ENCODE measurements around the gene EMC6. TPM values are rescaled to one million over a fixed set of nuclear protein-coding genes. Genes with fewer than 3 reads are reported as not detected.
"Not testable (repeated sequence)": the region's sequence is repeated elsewhere in the genome, so short reads cannot be mapped to it uniquely, and the experiment has no call there.

Gene EMC6
- total RNA-seq, 1 experiment from 2014 or later: 72.2 TPM

DNA sequence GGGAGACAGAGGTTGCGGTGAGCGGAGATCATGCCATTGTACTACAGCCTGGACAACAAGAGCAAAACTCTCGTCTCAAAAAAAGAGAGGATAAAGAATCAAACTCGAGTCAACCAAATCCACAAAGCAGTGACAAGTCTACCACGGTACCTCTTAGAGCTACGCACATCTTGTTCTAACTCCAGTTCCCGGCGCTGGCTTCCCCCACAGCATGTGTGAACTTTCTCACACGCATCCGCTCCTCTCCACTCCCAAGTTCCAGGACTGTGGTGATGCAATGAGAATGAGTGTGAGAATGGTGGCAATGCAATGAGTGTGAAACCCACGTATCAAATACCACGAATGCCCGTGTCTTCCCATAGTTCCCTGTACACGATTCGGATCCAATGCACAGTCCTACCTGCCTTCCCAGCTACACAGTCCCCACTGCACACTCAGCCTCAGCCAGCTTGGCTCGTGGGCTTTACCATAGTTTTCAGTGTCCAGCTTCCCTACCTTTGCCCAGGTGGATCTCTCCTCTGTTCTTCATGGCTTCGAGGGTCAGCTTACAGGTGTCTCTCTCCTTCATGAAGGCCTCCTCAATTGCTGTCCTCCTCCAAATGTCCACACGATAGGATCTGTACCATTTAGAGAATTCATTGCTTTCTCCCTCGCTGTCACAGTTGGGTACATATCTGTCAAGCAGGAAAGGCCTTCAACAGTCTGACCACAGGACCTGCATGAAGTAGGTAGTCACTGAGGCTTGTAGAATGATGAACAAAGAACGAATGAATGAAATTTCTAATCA is 36.5 kb downstream of the EMC6 start:
- no peak overlapping the region for H2BK12ac ChIP-seq (ENCODE audit: insufficient read length, low read depth, low read length)
- H4K91ac ChIP-seq (ENCODE audit: insufficient read length, low read depth, low read length): no peak overlapping the region
- no peaks in the 10 kb centered on the region for H4K20me1 ChIP-seq (ENCODE audit: control insufficient read depth, insufficient read depth, insufficient read length)
- Mint-ChIP-seq H3K27ac (0 out of 7 replicates have a peak overlapping the region, but pooled peaks of 1 of the 3 experiments have one; percentile 10), H3K36me3 (ENCODE audit: insufficient read depth in 1 of 3, low read depth in 3 of 3) (peaks cover 2 to 9% (median 4%) of the 10 kb centered on the region in 3 experiments; a peak in 4 of 7 replicates), H3K4me1 (peaks cover 3 to 11% of the 10 kb centered on the region in 2 experiments; a peak in 2 of 4 replicates), H3K27me3 (ENCODE audit: low read depth) (peaks cover 3% of the 10 kb centered on the region; the same call in 1 of the 2 replicates), H3K4me3 (no peak overlapping the region), H3K9me3 (peaks cover 0 to 3% of the 10 kb centered on the region in 2 experiments; a peak in 2 of 5 replicates)
- H3K79me2 ChIP-seq (ENCODE audit: insufficient read depth, low read length): no peaks in the 10 kb centered on the region
- H3K56ac ChIP-seq (ENCODE audit: insufficient read length, low read depth, low read length): no peak overlapping the region
- no peak overlapping the region for H2BK20ac ChIP-seq (ENCODE audit: low read depth, low read length, poor library complexity, severe bottlenecking)
- no peak overlapping the region for H2AFZ ChIP-seq (ENCODE audit: low read length)
- no peaks in the 10 kb centered on the region for H3K79me1 ChIP-seq (ENCODE audit: insufficient read depth, low read depth, low read length, poor library complexity, severe bottlenecking)
- no CpG with 5 or more reads among the region's 20 CpGs for WGBS (ENCODE audit: extremely low coverage, insufficient read length, low lambda C conversion rate)
- no peak overlapping the region for H2BK15ac ChIP-seq (ENCODE audit: low read depth, low read length)
- TF ChIP-seq, protein P1, sequence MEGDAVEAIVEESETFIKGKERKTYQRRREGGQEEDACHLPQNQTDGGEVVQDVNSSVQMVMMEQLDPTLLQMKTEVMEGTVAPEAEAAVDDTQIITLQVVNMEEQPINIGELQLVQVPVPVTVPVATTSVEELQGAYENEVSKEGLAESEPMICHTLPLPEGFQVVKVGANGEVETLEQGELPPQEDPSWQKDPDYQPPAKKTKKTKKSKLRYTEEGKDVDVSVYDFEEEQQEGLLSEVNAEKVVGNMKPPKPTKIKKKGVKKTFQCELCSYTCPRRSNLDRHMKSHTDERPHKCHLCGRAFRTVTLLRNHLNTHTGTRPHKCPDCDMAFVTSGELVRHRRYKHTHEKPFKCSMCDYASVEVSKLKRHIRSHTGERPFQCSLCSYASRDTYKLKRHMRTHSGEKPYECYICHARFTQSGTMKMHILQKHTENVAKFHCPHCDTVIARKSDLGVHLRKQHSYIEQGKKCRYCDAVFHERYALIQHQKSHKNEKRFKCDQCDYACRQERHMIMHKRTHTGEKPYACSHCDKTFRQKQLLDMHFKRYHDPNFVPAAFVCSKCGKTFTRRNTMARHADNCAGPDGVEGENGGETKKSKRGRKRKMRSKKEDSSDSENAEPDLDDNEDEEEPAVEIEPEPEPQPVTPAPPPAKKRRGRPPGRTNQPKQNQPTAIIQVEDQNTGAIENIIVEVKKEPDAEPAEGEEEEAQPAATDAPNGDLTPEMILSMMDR (conservative IDR thresholded peaks at IDR 0.05): no peak
- no peak overlapping the region for H2AK5ac ChIP-seq (ENCODE audit: insufficient read length, low read length)
- H3K23me2 ChIP-seq (ENCODE audit: insufficient read length, low read depth, low read length, poor library complexity, severe bottlenecking): no peaks in the 10 kb centered on the region
- no peak overlapping the region for H3K4me2 ChIP-seq (ENCODE audit: insufficient read depth, insufficient read length, low read length)
- no peaks in the 10 kb centered on the region for H3K4me1 ChIP-seq (ENCODE audit: insufficient read depth, low read length)
- H3K27me3 ChIP-seq (ENCODE audit: insufficient read depth, low read length): no peaks in the 10 kb centered on the region
- no peak overlapping the region for H4K5ac ChIP-seq (ENCODE audit: insufficient read length, low read depth, low read length)
- no peak overlapping the region for H3K9ac ChIP-seq (ENCODE audit: extremely low read depth, insufficient read length, low read length)
- H3T11ph ChIP-seq (ENCODE audit: low read length): no peak overlapping the region
- no peaks in the 10 kb centered on the region for H3K9me3 ChIP-seq (ENCODE audit: control insufficient read depth, low read depth, low read length)
- no peak overlapping the region for H3K18ac ChIP-seq (ENCODE audit: insufficient read length, low read depth, low read length)
- no peak overlapping the region for H2BK5ac ChIP-seq (ENCODE audit: insufficient read length, low read length)
- H3K27ac ChIP-seq (ENCODE audit: insufficient read length, low read depth, low read length): no peak overlapping the region
- no peak overlapping the region for H2BK120ac ChIP-seq (ENCODE audit: low read depth, low read length, poor library complexity, severe bottlenecking)
- no peak overlapping the region for H3K23ac ChIP-seq (ENCODE audit: insufficient read length, low read depth, low read length)
- no peak overlapping the region for H3K4ac ChIP-seq (ENCODE audit: low read depth, low read length)
- no peak overlapping the region for H4K8ac ChIP-seq (replicated peaks; ENCODE audit: insufficient read length, low read depth, low read length)
- no peak for DNase-seq
- H3K14ac ChIP-seq (ENCODE audit: insufficient read depth, low read length): no peak overlapping the region

DNA sequence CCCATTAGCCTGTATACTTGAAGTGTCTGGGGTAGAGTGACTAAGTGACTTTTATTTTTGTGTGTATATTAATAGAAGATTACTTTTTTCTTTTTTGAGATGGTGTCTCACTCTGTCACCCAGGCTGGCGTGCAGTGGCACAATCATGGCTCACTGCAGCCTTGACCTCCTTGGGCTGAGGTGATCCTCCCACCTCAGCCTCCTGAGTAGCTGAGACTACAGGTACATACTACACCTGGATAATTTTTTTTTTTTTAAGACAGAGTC is 37.0 kb downstream of the EMC6 start:
- not testable (repeated sequence) for H3K4ac ChIP-seq (ENCODE audit: low read depth, low read length); H3K23ac ChIP-seq (ENCODE audit: insufficient read length, low read depth, low read length); H3K27ac Mint-ChIP-seq; H3K36me3 Mint-ChIP-seq (ENCODE audit: insufficient read depth in 1 of 3, low read depth in 3 of 3); H3K18ac ChIP-seq (ENCODE audit: insufficient read length, low read depth, low read length); H3K4me1 Mint-ChIP-seq; H2BK15ac ChIP-seq (ENCODE audit: low read depth, low read length); H4K91ac ChIP-seq (ENCODE audit: insufficient read length, low read depth, low read length); H4K8ac ChIP-seq (replicated peaks; ENCODE audit: insufficient read length, low read depth, low read length); H3K4me3 Mint-ChIP-seq; H2AFZ ChIP-seq (ENCODE audit: low read length); H2BK12ac ChIP-seq (ENCODE audit: insufficient read length, low read depth, low read length); DNase-seq; H4K20me1 ChIP-seq (ENCODE audit: control insufficient read depth, insufficient read depth, insufficient read length); H3K9ac ChIP-seq (ENCODE audit: extremely low read depth, insufficient read length, low read length); H3K9me3 ChIP-seq (ENCODE audit: control insufficient read depth, low read depth, low read length); H4K5ac ChIP-seq (ENCODE audit: insufficient read length, low read depth, low read length); H3K9me3 Mint-ChIP-seq; H3K4me2 ChIP-seq (ENCODE audit: insufficient read depth, insufficient read length, low read length); H3K27me3 ChIP-seq (ENCODE audit: insufficient read depth, low read length); H3K27ac ChIP-seq (ENCODE audit: insufficient read length, low read depth, low read length); H3K79me1 ChIP-seq (ENCODE audit: insufficient read depth, low read depth, low read length, poor library complexity, severe bottlenecking); H3T11ph ChIP-seq (ENCODE audit: low read length); H2BK20ac ChIP-seq (ENCODE audit: low read depth, low read length, poor library complexity, severe bottlenecking); H2BK120ac ChIP-seq (ENCODE audit: low read depth, low read length, poor library complexity, severe bottlenecking); H3K56ac ChIP-seq (ENCODE audit: insufficient read length, low read depth, low read length); H2AK5ac ChIP-seq (ENCODE audit: insufficient read length, low read length); H3K27me3 Mint-ChIP-seq (ENCODE audit: low read depth); H2BK5ac ChIP-seq (ENCODE audit: insufficient read length, low read length); H3K79me2 ChIP-seq (ENCODE audit: insufficient read depth, low read length); H3K14ac ChIP-seq (ENCODE audit: insufficient read depth, low read length); H3K4me1 ChIP-seq (ENCODE audit: insufficient read depth, low read length); H3K23me2 ChIP-seq (ENCODE audit: insufficient read length, low read depth, low read length, poor library complexity, severe bottlenecking)
- no CpG with 5 or more reads among the region's 1 CpG for WGBS (ENCODE audit: extremely low coverage, insufficient read length, low lambda C conversion rate)
